C4-2B (cell line): ENCODE data around the gene TOP2B.

ENCODE experiments used
- ZFX ChIP-seq: fragments of 450-650 bp; IDR thresholded peaks from 2 replicates; pipeline ENCODE4 v1.6.1; 2017
- TF ChIP-seq, protein P1 (sequence below): fragments of 450-650 bp; conservative IDR thresholded peaks from 2 replicates; pipeline ENCODE4 v1.5.1; 2017; ENCODE audit warnings: mild to moderate bottlenecking

DNA sequence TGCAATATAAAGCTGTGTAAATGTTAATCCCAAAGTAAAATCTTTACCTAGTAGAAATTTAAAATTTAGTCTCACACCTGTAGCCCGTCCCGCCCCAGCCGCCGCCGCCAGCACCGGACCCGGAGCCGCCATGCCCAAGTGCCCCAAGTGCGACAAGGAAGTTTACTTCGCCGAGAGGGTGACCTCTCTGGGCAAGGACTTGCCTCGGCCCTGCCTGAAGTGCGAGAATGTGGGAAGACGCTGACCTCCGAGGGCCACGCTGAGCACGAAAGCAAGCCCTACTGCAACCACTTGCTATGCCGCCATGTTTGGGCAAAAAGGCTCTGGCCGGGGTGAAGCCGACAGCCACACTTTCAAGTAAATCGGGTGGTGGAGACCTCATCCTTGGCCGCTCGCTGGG is 22.1 kb upstream of the TOP2B start:
- TF ChIP-seq, protein P1, sequence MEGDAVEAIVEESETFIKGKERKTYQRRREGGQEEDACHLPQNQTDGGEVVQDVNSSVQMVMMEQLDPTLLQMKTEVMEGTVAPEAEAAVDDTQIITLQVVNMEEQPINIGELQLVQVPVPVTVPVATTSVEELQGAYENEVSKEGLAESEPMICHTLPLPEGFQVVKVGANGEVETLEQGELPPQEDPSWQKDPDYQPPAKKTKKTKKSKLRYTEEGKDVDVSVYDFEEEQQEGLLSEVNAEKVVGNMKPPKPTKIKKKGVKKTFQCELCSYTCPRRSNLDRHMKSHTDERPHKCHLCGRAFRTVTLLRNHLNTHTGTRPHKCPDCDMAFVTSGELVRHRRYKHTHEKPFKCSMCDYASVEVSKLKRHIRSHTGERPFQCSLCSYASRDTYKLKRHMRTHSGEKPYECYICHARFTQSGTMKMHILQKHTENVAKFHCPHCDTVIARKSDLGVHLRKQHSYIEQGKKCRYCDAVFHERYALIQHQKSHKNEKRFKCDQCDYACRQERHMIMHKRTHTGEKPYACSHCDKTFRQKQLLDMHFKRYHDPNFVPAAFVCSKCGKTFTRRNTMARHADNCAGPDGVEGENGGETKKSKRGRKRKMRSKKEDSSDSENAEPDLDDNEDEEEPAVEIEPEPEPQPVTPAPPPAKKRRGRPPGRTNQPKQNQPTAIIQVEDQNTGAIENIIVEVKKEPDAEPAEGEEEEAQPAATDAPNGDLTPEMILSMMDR: no peak
- TF ChIP-seq ZFX: no peak
